GM20431 (cell line): ENCODE results near the gene NISCH.

Experiments used
- in situ Hi-C: fragments of 300-500 bp; cut with MseI, MboI; formaldehyde crosslinking; loops from one replicate; pipeline ENCODE4 v1.15.0; 2020; ENCODE audit warnings: low sequenced_read_pairs; ENCODE audit not compliant: unreplicated experiment

NISCH gene

DNA sequence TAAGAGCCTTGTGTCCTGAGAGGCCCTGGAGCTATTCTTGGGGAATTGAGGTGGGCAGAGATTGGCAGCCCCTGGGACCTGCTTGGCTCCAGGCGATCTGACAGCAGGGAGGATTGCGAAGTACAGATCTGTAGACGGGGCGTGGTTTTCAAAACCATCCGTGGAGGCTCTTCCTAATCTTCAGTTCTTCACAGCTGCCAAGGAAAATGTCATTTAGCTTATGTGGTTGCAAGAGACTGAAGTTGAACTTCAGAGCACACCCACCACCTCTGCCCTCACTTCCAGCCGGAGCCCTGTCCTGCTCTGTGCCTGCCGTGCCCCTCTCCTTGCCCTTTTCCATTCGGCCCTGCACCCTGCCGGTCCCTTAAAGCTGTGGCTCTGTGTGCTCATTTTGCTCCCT, 12.9 kb downstream of the NISCH start:
- in situ Hi-C loops, result no loop called here

DNA sequence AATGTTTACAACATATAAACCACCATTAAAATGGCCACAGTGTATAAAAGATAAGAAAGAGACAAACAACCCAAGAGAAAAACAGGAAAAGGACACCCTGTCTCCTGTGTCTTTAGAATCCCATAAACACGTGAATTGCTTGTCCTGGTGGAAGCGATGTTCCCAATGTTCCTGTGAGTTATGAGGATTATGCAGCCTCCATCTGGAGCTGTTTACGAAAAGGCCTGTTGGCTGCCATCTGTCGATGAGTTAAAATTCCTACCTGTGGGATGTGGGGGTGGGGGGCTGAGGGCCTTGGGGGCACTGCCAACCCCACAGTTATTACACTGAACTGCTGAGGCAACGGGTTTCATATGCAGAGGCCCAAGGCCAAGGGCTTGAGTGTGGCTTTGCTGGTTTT, 13.6 kb downstream of the NISCH start:
- in situ Hi-C loops, result no loop called here

DNA sequence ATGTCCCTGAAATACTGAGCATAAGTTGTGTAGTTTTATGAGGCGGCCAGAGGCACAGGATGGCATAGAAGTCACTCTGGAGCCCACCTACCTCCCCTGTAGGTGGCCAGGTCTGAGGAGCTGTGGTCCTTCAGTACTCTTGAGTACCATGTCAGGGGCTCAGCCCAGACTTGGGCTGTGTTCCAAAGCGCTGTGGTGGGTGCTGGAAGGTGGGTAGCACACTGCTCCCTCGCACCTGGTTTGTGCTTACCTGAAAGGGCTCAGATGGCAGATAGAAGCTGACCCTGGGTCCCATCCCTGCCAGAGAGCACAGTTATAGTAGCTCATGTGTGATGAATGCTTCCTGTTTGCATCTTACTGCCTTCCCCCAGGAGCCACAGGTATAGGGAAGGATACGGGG, 15.5 kb downstream of the NISCH start:
- in situ Hi-C loops, result no loop called here

GRCh38 chr3:52471371-52472238, 16.2 kb downstream of the NISCH start:
- in situ Hi-C loops, result no loop called here

DNA sequence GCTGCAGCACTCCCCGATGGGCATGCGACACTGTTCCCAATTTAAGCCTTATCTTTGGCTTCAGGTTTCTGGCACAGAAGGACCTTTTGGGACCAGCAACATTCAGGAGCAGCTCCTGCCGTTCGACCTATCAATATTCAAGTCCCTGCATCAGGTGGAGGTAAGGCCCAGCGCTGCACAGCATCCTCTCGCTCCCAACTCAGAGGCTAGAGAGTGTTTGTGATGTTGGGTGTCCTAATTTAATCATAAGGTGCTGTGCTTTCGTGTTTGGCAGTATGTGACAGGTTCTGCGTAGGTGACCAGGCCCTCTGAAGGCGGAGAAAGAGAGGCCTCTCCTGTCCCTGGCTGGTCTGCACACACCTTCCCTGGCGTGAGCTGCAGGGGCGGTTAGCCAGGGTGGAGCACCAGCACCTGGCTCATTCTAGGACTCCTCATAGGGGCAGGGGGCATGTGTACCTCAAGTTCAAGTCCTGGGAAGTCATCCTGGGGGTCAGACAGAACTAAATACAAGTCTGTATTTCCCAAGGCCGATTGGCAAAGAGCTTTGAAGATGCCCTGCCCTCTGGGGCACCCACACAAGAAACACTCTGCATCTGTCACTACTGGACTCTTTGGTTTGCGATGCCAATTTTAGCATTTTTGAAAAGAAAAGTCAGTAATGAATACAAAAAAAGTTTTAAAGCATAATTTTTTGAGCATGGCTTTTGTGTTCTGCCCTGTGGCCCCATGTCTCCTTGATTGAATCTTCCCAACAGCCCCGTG, 17.0 kb downstream of the NISCH start:
- in situ Hi-C loops, result no loop called here

GRCh38 chr3:52473026-52473425, 17.6 kb downstream of the NISCH start:
- in situ Hi-C loops, result no loop called here

GRCh38 chr3:52477076-52477795, 21.8 kb downstream of the NISCH start:
- in situ Hi-C loops, result no loop called here

DNA sequence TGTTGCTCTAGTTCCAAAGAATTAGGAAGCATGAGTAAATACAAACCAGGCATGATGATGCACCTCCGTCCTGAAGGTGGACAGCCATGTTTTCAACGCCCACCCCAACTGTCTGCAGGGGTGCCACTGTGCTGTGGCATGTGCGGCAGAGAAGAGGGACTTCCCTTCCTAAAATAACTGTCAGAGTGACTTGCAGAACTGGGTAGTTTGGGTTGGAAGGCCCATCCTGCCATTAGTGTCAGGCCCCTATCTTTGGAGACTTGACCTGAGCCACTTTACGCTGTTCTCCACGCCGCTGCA, 22.3 kb downstream of the NISCH start:
- in situ Hi-C loops, result no loop called here

GRCh38 chr3:52479037-52479876, 23.9 kb downstream of the NISCH start:
- in situ Hi-C loops, result no loop called here

DNA sequence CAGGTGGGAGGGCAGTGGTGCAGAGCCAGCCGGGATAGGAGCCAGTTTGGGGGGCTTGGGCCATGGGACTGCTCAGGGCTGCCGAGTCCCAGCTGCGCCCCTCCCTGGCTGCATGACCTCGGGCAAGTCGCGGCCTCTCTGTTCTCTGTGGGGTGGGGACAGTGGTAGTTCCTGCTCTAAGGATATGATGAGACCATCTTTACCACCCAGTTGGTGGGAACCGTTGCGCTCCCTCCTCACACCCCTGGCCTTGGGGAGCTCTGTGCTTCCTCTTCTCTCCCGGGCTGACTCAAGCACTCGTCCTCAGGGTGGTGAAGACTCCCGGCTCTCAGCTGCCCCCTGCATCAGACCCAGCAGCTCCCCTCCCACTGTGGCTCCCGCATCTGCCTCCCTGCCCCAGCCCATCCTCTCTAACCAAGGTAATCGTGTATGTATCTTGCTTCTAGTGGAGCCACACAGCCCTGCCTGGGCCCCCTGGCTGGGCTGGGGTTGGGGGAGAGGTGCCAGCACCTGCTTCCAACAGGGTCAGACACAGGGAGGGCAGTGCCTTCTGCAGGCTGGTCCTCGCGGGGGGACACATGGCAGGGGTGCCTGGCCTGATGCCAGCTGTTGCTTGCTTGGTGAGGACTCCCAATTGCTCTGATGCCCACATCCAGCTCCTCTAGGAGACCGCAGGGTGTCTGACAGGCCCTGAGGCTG, 24.6 kb downstream of the NISCH start:
- in situ Hi-C loops, result no loop called here

DNA sequence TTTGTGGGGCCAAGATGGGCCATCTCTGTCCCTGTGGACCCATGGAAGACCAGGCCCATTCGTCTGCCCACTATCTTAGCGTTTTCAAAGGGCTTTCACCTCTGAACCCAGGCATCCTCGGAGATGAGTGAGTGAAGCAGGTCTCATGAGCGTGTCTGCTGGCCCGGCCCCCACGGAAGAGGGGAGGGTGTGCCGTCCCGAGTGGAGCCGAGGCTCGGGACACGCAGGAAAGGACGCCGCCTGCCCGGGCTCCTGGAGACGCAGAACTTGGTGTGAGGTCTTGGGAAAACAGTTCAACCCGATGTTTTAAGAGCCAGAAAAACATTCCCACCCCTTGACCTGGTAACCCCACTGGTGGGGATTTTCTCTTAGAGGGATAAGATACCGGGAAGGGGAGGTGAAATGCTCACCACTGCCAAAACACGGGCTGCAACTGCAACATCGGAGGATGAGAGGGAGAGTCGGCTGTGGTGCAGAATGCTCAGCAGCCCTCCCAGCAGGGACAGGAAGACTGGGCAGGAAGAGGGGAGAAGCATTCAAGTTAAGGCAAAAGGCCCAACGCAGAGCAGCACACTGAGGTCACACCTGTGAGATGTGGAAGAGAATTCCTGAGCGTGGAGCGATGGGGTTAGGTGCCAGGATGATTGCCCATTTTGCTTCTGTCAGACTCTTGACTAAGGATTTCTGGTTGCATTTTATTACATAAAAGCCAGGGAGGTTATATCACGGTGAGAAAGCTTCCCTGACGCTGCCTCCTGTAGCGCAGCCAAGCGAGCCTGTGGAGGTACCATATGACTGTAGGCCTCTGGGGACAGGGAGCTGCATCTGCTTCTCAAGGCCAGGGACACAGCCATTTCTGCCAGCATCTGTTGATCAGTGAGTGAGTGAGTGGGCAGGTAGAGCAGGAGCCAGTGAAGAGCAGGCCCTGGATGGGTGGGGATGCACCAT, 25.6 kb downstream of the NISCH start:
- in situ Hi-C loops, result no loop called here

- in situ Hi-C loops, result no loop called here
Measured at GRCh38 chr3:52481819-52482521, 26.6 kb downstream of the NISCH start.

- in situ Hi-C loops, result no loop called here
Measured at GRCh38 chr3:52483081-52483480, 27.7 kb downstream of the NISCH start.

DNA sequence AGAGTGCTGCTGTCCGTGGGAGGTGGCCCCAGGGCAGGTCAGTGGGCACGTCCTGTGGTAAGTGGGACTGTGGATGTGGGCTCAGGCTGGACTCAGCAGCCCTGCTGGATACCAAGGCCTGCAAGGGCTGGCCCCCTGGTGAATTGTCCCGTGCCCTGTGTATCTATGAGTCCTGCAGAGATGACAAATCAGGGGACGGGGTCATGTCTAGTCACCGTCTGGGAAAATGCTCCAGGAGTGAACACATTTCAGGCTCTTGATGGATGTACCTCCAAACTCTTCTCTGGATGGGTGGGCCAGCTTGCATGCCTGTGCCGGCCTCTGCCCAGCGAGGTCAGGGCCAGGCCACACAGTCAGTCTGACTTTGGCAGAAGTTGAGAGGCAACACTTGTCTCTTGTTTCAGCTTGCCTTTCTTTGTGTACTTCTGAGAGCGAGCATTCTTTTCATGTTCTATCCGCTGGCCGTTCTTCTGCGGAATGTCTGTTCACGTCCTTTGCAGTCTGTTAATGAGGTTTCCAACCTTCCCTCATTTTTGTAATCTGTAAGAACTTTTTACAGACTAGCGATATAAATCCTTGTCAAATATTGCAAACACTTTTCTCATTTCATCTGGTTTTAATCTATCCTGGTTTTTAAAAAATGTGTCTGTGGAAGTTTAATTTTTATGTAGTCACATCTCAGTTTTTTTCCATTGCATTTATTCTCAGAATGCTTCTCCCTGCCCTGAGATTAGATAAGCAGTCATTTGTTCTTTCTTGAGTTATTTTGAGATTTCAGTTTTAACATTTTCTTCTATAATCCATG, 28.4 kb downstream of the NISCH start:
- in situ Hi-C loops, result no loop called here

DNA sequence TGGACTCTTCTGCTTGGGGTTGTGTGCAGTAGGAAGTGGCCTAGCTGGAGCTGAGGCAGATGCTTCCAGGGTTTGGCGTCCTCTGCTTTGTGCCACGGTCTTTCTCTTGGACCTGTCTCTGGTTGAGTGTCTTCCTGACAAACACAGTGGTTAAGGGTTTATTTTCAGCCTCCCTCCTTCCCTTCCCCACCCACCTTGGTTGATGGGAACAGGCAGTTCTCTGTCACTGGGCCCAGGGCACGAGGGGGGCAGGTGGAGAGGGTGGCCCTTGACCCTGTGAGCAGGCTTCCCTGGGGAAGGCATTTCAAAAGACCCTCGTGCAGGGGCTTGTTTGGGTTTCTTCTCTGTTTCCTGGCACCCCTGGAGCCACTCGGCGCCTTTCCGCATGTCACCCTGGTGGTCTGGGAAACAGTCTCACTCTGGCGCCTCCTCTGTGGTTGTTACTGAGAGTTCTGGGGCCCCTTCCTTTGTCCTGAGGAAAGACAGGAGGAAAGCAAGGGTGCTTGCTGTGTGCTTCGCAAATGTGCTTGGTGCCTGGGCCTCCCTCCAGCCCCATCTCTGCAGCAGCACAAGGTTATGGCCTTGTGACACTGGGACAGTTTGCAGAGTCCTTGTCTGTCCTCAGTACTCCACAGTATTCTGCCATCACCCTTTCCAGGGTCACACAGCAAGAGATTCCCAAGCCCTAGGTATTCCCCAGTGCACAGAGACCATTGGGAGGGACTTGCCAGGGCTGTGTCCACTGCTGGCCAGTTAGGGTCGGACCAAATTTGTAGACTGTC, 29.5 kb downstream of the NISCH start:
- in situ Hi-C loops, result no loop called here

DNA sequence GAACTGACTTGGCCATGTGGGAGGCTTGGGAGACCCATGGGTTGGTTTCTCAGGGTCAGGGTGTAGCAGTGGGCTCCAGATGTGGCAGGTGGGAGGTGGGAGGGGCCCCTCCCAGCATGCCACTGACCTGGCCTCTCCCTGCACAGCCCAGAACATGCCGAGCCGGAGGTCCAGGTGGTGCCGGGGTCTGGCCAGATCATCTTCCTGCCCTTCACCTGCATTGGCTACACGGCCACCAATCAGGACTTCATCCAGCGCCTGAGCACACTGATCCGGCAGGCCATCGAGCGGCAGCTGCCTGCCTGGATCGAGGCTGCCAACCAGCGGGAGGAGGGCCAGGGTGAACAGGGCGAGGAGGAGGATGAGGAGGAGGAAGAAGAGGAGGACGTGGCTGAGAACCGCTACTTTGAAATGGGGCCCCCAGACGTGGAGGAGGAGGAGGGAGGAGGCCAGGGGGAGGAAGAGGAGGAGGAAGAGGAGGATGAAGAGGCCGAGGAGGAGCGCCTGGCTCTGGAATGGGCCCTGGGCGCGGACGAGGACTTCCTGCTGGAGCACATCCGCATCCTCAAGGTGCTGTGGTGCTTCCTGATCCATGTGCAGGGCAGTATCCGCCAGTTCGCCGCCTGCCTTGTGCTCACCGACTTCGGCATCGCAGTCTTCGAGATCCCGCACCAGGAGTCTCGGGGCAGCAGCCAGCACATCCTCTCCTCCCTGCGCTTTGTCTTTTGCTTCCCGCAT, 31.8 kb downstream of the NISCH start:
- in situ Hi-C loops, result no loop called here
